Progenitor cell of endocrine pancreas (in vitro differentiated cells): ENCODE results near the gene TECPR1. TPM values are rescaled to one million over a fixed set of nuclear protein-coding genes. Genes with fewer than 3 reads are reported as not detected.
A peak's percentile ranks its signal among the peaks of the same experiment; 100 is the strongest.

Source experiments
- DNase-seq: peaks from one replicate; pipeline ENCODE4 v3.0.0; 2021; ENCODE audit warnings: low spot score; ENCODE audit not compliant: unreplicated experiment
- H3K27ac Mint-ChIP-seq: 2 replicates; pipeline ENCODE4 v1.8.0; 2021; ENCODE audit warnings: mild to moderate bottlenecking, moderate library complexity, mixed read lengths
- H3K27me3 Mint-ChIP-seq: 2 replicates; pipeline ENCODE4 v1.8.0; 2021; ENCODE audit warnings: mixed read lengths
- H3K36me3 Mint-ChIP-seq: 2 replicates; pipeline ENCODE4 v1.8.0; 2022; ENCODE audit warnings: mixed read lengths; ENCODE audit not compliant: insufficient read depth
- H3K4me1 Mint-ChIP-seq: 2 replicates; pipeline ENCODE4 v1.8.0; 2021; ENCODE audit warnings: low read depth, mixed read lengths
- H3K4me3 Mint-ChIP-seq: 2 replicates; pipeline ENCODE4 v1.8.0; 2021; ENCODE audit warnings: low read depth, mild to moderate bottlenecking, moderate library complexity, mixed read lengths
- H3K9me3 Mint-ChIP-seq: 2 replicates; pipeline ENCODE4 v1.8.0; 2021; ENCODE audit warnings: low read depth, mixed read lengths
- total RNA-seq: library from RNA; stranded (reverse); gene quantifications from 2 replicates; pipeline ENCODE4 v1.2.1, GENCODE V29; 2021
- TF ChIP-seq, protein P1 (sequence below): fragments of 200-600 bp; sonication (generic); IDR thresholded peaks from one replicate; pipeline ENCODE4 v1.5.0; 2021; ENCODE audit warnings: antibody characterized with exemption, mild to moderate bottlenecking; ENCODE audit not compliant: unreplicated experiment

The TECPR1 gene
- total RNA-seq, 1 donor from 2014 or later: 41.6 TPM

DNA sequence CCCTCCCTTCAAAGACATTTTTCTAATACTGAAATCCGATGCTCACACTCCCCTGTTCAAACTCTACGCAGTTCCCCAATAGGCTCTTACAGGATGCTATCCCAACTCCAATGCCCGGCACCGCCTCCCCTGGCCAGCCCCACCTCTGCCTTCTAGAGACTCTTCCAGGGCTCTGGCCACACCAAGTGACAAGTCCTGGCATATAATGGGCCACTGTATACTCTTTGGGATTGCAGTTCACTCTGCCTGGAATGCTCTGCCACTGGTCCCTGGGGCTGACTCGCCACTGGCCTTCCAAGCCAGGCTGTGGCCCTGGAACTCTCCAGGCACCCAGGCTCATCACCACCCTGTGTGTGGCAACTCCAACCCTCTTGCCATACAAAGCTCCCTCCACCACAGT, 26.4 kb upstream of the TECPR1 start:
- Mint-ChIP-seq H3K27ac (no peak overlapping the region), H3K27me3 (no peaks in the 10 kb centered on the region), H3K4me1 (peaks cover 18% of the 10 kb centered on the region), H3K36me3 (peaks cover 4% of the 10 kb centered on the region), H3K4me3 (no peak overlapping the region), H3K9me3 (no peaks in the 10 kb centered on the region)
- TF ChIP-seq, protein P1, sequence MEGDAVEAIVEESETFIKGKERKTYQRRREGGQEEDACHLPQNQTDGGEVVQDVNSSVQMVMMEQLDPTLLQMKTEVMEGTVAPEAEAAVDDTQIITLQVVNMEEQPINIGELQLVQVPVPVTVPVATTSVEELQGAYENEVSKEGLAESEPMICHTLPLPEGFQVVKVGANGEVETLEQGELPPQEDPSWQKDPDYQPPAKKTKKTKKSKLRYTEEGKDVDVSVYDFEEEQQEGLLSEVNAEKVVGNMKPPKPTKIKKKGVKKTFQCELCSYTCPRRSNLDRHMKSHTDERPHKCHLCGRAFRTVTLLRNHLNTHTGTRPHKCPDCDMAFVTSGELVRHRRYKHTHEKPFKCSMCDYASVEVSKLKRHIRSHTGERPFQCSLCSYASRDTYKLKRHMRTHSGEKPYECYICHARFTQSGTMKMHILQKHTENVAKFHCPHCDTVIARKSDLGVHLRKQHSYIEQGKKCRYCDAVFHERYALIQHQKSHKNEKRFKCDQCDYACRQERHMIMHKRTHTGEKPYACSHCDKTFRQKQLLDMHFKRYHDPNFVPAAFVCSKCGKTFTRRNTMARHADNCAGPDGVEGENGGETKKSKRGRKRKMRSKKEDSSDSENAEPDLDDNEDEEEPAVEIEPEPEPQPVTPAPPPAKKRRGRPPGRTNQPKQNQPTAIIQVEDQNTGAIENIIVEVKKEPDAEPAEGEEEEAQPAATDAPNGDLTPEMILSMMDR: no peak
- no peak for DNase-seq

DNA sequence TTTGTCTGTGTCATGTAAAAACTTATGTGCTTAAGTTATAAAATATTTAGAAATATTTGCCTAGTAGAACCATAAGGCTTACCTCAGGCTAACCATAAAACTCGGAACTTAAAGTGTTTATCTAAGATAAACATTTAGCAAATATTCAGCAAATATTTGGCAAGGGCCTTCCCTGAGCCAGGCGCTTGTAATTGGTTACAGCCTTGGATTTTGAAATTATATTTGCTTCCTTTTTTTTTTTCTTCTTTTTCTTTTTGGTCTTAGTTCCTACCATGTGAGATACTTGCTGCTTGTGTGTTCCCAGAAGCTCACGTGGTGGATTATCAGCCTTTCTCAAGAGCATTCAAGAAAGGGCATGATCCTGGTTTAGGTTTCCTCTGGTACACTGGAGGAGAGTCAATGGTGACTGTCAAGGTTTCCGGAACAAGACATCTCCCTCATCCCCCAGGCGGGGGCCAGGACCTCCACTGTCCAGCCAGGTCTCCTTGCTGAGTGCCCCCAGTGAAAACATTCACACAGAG, 24.3 kb upstream of the TECPR1 start:
- Mint-ChIP-seq H3K4me3 (no peak overlapping the region), H3K36me3 (peaks cover 1% of the 10 kb centered on the region), H3K27ac (peak overlapping the region; percentile 43), H3K9me3 (no peaks in the 10 kb centered on the region), H3K27me3 (no peaks in the 10 kb centered on the region), H3K4me1 (peaks cover 7% of the 10 kb centered on the region)
- DNase-seq: no peak
- TF ChIP-seq, protein P1: no peak

DNA sequence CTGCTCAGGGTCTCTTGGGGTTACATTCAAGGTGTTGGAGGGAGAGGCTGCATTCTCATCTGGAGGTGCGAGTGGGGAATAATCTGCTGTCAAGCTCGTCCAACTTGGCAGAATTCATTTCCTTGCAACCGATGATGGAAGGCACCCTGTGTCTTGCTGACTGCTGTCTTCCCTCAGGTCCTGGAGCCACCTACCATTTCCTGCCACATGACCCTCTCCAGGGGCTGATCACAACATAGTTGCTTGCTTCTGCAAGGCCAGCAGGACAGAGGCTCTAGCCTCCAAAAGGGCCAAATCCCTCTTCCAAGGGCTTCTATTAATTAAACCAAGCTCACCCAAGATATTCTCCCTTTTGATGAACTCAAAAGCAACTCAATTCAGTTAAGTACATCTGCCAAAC, 15.3 kb upstream of the TECPR1 start:
- no peaks in the 10 kb centered on the region for H3K9me3 Mint-ChIP-seq
- no peak for DNase-seq
- TF ChIP-seq, protein P1: no peak

DNA sequence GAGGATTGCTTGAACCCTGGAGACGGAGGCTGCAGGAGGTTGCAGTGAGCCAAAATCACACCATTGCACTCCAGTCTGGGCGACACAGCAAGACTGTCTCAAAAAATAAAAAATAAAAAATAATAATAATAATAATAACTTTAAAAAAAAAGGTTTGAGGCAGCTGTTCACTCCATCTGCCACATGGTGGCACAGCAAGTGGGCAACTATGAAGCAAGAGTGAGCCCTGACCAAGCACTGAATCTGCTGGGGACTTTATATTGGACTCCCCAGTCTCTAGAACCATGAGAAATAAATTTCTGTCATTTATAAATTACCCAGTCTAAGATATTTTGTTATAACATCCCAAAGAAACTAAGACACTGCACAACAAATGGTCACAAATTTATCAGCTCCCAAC, 14.8 kb upstream of the TECPR1 start:
- no peak overlapping the region for H3K4me3 Mint-ChIP-seq

More for the DNA sequence above, 15.3 kb upstream of the TECPR1 start:
- H3K4me1 Mint-ChIP-seq: peaks cover 2% of the 10 kb centered on the region
- H3K27me3 Mint-ChIP-seq: no peaks in the 10 kb centered on the region
- H3K36me3 Mint-ChIP-seq: peaks cover 6% of the 10 kb centered on the region
- no peak overlapping the region for H3K4me3 Mint-ChIP-seq
- no peak overlapping the region for H3K27ac Mint-ChIP-seq

DNA sequence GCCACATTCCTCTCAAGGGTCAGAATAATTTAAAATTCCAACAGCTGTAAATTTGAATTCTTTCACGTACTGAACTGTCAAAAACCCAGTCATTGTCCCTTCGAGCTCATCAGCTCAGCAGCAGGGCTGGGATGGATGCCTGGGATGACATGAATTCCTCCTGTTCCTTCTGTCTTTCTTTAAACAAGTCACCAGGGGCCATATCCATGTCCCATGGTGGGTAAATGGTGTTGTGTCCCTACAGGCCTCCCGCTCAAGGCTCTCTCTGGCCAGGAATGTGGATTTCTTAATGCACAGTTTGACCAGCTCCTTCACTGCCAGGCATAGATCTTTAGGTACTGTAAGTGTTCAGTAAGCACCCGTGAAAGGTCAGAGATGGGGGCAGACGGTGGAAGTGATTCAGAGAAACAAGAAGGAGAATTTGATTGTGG, 13.8 kb upstream of the TECPR1 start:
- TF ChIP-seq, protein P1: no peak
- Mint-ChIP-seq H3K4me3 (no peak overlapping the region), H3K27ac (no peak overlapping the region), H3K27me3 (no peaks in the 10 kb centered on the region), H3K36me3 (peaks cover 8% of the 10 kb centered on the region), H3K4me1 (peaks cover 2% of the 10 kb centered on the region), H3K9me3 (no peaks in the 10 kb centered on the region)
- no peak for DNase-seq

More for the DNA sequence above, 14.8 kb upstream of the TECPR1 start:
- H3K4me1 Mint-ChIP-seq: peaks cover 2% of the 10 kb centered on the region
- peaks cover 8% of the 10 kb centered on the region for H3K36me3 Mint-ChIP-seq
- TF ChIP-seq, protein P1: peak; percentile 37
- no peak for DNase-seq
- H3K27me3 Mint-ChIP-seq: no peaks in the 10 kb centered on the region
- H3K9me3 Mint-ChIP-seq: no peaks in the 10 kb centered on the region
- no peak overlapping the region for H3K27ac Mint-ChIP-seq
